Measurements from ENCODE around the gene CRYZL1.

- TF ChIP-seq EZH2 (IDR thresholded peaks at IDR 0.05; ENCODE audit: insufficient read depth, low read length) (no peak), CTCF (IDR thresholded peaks at IDR 0.05; ENCODE audit: insufficient read depth, low read depth, low read length) (no peak)
Measured at GRCh38 chr21:33648555-33648954, 7.0 kb upstream of the CRYZL1 start.
